Stimulated activated CD8-positive, alpha-beta memory T cell treated with anti-CD3 and anti-CD28 coated beads, Interleukin-4, amount 100 ng/mL, for 24 hours (primary cell): ENCODE data around the gene SDE2.
"Not testable (repeated sequence)": the region's sequence is repeated elsewhere in the genome, so short reads cannot be mapped to it uniquely, and the experiment has no call there.

Experiments
- DNase-seq: peaks from one replicate; pipeline ENCODE4 v3.0.0-alpha.2; 2020; ENCODE audit warnings: low read depth

The SDE2 gene

DNA sequence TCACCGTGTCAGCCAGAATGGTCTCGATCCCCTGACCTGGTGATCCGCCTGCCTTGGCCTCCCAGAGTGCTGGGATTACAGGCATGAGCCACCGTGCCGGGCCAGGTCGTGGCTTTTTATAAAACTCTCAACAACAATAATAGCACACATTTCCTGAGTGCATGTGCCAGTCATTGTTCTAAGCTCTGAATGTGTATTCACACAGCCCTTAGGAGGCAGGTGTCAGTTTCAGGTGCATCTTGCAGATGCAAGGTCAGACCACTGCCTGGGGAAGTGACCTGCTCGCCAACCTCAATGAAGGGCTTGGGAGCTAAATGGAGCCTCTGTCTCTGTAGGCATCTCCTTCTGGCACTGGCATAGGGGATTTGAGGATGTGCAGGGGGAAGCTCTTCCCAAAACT is 56.6 kb downstream of the SDE2 start:
- DNase-seq, result no peak

DNA sequence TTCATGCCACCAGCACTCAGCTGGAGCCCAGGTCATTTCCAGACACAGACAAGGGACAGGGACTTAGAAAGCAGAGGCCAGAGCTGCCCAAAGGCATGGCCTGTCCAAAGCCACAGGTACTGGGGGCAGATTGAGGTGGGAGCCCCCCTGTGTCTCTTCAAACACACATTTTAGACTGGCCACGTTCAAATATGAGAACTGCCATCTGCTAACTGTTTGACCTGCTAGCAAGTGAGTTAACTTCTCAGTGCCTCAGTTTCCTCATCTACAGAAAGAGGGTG is 57.3 kb downstream of the SDE2 start:
- DNase-seq, result no peak

DNA sequence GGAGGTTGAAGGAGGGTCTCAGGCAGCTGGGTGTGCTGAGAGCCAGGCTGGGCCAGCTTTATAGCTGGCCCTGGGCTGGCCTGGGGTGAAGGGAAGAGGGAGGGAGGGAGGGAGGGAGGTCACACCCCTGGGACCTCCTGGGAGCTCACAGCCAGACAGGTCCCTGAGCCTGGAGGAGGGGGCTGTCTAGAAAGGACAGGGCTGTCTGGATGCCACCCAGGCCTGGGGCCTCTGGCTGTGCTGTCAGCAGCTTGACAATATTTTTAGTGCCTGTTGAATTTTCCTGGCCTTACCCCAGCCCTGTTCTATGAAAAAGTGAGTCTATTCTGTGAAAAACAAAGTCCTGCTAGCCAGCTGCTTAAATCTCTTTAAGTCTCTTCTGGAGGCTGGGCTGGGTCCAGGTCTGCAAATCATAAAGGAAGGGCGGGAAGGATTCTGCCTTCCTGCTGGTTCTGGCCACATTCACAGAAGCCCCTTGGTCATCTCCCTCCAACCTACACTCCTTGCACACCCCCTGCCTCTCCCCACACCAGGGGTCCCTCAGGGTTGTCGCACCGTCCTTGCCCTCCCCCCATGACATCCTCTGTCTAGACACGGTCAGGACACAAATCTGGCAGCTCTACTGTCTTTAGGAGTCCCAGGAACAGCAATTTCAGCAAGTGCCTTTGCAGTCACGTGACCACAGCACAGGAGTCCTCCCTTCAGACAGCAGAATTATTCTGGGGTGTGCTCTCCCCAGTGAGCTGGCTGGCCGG is 57.8 kb downstream of the SDE2 start, which contains the start of gene LEFTY2:
Gene LEFTY2, minus strand, starts transcription at position 34 of the 755 bp plus-strand sequence. CDS start 80 bp downstream, outside the sequence.
- DNase-seq, result no peak

DNA sequence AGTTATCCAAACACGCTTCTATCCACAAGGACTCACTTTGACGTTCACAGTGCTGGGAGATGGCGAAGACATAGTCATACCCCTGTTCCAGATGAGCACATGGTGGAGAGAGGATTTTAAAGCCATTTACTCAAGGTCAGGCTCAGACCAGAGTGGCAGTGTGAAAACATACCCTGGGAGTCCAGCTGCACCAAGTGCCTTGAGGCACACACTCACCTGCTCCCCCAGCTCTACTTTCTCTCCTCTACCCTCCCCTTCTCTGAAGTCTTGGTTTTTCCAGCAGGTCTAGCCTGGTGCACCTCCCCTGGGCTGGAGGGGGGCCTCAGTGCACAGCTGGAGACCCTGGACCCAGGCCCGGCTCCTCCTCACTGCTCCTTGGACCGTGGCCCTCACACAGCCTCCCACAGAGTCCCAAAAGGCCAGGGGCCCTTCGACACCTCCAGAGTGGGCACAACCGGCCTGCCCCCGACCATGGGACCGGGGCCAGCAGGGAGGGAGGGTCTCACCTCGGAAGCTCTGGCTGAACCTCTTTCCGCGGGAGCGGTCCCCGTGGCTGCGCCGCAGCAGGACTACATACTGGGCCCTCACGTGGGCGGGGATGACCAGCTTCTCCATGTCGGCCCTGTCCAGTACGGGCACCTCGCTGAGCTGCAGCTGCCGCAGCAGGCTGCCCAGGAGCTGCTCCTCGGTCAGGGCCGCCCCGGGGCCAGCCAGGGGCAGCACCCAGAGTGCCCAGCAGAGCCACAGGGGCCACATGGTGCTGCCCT is 58.6 kb downstream of the SDE2 start:
- no peak for DNase-seq

DNA sequence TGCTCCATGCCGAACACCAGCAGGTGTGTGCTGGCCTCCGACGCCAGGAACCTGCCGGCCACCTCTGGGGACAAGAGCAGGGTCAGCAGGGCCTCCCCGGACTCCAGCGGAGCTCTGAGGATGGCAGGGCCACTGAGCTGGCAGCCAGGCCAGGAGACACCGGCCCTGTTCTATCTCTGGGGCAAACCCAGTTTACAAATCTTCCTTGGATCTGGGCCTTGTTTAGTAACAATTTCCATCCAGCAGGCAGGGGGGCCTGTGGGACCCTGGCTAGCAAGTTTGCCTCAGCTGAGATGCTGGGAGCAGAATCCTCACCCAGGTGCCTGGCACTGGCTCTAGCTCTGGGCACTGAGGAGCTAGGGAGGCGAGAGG is 59.2 kb downstream of the SDE2 start:
- not testable (repeated sequence) for DNase-seq

DNA sequence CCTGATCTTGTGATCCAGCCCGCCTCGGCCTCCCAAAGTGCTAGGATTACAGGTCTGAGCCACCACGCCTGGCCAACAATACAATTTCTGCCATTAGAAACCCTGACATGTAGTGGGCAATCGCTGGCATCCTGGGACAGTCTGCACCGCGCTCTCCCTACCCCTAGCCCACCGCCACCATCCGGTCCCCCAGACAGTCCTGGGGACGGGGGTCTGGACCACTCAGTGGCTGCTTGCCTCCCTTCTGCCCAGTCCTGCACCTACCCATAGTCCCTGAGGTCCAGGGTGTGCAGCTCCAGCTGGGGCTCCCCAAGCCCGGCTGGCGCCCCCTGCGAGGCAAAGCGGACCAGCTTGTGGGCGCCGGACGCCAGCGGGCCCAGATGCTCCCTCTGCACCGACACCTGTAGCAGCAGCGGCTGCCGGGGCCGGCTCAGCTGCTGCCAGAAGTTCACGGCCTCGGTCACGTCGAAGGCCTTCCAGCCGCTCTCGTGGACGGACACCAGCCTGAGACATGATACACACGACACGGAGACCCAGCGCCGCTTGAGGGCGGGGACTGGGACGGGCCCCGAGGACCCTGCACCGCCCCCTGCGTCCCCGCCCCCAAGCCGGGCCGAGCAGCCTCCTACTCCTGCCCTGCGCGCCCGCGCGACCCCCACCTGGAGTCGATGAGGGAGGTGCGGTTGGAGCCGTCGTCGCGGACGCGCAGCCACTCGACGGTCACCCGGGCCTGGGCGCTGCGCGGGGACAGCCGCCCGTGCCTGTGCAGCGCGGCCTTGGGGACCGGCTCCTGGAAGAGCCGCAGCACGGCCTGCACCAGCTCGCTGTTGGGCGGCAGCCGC is 59.8 kb downstream of the SDE2 start:
- DNase-seq, result not testable (repeated sequence)

DNA sequence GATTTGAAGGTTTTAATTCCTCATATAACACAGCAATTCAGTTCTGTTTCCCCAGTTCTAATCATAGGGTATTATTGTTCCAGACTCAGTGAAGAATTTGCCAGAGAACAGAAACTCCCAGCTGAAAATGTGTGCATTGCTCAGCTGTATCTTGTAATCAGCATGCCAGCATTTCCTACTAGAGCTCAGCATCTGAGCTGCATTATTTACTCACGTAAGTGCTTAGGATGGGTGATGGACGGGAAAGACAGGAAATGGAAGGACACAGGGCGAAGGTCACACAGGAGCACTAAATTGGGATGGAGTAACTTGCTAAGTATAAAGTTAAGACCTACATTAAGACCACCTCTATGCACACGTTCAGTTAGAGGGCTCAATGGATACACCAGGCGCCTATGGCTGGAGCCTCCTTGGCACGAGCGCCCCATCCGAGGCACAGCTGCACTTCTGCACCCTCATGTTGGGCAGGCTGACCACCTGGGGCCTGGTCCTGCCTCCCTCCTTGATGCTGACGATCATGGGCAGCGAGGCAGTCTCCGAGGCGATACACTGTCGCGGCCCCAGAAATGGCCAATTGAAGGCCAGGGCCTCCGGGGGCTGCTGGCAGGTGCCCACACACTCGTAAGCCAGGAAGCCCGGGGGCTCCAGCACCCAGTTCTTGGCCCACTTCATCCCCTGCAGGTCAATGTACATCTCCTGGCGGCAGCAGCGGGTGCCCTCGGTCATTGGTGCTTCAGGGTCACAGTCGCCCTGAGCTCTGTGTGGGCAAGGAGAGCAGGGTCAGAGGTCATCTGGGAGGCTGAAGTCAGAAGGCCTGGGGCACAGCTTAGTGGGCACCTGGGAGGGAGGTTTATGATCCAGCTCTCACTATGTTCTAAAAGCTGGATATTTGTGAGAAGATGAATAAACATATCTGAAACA is 61.8 kb downstream of the SDE2 start:
- DNase-seq, result no peak

DNA sequence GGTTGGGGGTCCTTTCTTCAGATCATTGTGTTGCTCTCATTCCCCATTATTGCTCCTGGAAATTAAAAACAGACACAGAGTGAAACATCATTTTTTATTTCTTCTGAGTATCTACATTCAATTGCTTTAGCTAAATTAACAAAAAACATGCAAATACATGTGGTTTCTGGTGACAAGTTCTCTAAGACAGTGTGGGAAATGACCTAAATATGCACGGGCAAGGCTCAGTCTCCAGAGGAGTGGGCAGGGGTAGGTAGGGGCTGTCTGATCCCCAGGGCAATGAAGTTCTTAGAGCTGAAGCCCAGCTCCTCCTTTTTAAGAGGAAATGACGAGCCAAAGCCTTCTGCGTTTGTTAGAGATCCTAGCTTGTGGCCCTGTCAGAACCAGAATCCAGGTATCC is 62.6 kb downstream of the SDE2 start:
- DNase-seq, result no peak

DNA sequence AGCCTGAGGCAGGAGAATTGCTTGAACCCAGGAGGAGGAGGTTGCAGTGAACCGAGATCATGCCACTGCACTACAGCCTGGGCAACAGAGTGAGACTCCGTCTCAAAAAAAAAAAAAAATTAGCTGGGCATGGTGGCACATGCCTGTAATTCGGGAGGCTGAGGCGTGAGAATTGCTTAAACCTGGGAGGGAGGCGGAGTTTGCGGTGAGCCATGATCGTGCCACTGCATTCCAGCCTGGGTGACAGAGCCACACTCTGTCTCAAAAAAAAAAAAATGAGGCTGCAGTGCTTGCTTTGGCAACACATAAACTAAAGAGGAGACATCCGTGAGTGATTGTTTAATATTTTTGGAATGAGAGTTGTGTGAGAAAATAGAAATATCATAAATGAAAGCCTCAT is 63.1 kb downstream of the SDE2 start:
- DNase-seq, result not testable (repeated sequence)

DNA sequence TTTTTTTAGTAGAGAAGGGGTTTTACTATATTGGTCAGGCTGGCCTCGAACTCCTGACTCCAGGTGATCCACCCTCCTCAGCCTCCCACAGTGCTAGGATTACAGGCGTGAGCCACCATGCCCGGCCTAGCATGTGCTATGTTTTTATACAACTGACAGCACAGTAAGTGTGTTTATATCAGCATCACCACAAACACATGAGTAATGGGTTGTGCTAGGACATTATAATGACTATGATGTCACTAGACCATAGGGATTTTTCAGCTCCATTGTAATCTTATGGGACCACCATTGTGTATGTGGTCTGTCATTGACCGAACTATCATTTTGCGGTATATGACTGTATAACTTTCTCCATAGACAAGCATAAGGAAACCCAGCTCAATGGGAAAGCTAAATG is 64.4 kb downstream of the SDE2 start:
- DNase-seq, result no peak

DNA sequence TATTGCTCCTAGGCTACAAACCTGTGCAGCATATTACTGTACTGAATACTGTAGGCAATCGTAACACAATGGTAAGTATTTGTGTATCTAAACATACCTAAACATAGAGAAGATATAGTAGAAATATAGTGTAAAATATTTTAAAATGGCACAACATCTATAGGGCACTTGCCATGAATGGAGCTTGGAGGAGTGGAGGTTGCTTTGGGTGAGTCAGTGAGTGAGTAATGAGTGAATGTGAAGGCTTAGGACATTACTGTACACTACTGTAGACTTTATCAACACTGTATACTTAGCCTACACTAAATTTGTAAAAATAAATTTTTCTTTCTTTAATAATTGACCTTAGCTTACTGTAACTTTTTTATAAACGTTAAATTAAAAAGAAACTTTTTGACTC is 66.1 kb downstream of the SDE2 start:
- DNase-seq, result no peak
